NT2/D1 (cell line): ENCODE results near the gene DCAF16.

Experiments used
- SUZ12 ChIP-seq: IDR thresholded peaks from 2 replicates; pipeline ENCODE4 v1.6.1; 2011; ENCODE audit not compliant: insufficient read length, insufficient read depth; ENCODE audit errors: extremely low read depth
- YY1 ChIP-seq: IDR thresholded peaks from 2 replicates; pipeline ENCODE4 v1.6.1; 2011; ENCODE audit not compliant: insufficient read length, insufficient read depth

- no peak for TF ChIP-seq SUZ12
- TF ChIP-seq YY1, result no peak
These were observed 49.5 kb downstream of the DCAF16 start for GRCh38 chr4:17761062-17761461.
